HG03575 (cell line): Measurements from ENCODE around the gene CRY2.
"Not testable (repeated sequence)": the region's sequence is repeated elsewhere in the genome, so short reads cannot be mapped to it uniquely, and the experiment has no call there.

Experiments
- ATAC-seq: cut with Tn5 transposase; IDR thresholded peaks from one replicate; pipeline ENCODE4 v1.9.1; 2021; ENCODE audit not compliant: unreplicated experiment, insufficient number of reproducible peaks, low FRiP score; ENCODE audit errors: extremely low read depth

Gene CRY2

GRCh38 chr11:45810431-45811108 is 36.7 kb upstream of the CRY2 start:
- no peak for ATAC-seq

GRCh38 chr11:45811109-45811435 is 36.2 kb upstream of the CRY2 start:
- ATAC-seq = no peak

GRCh38 chr11:45811571-45812290 is 35.5 kb upstream of the CRY2 start:
- ATAC-seq = no peak

GRCh38 chr11:45812581-45813548 is 34.4 kb upstream of the CRY2 start:
- no peak for ATAC-seq

GRCh38 chr11:45815747-45816146 is 31.5 kb upstream of the CRY2 start:
- no peak for ATAC-seq

GRCh38 chr11:45816614-45817013 is 30.7 kb upstream of the CRY2 start:
- ATAC-seq = no peak

- no peak for ATAC-seq
Observed at GRCh38 chr11:45817191-45817590, 30.1 kb upstream of the CRY2 start.

GRCh38 chr11:45818961-45819605 is 28.2 kb upstream of the CRY2 start:
- no peak for ATAC-seq

GRCh38 chr11:45820211-45820857 is 26.9 kb upstream of the CRY2 start:
- no peak for ATAC-seq

GRCh38 chr11:45826492-45826891 is 20.8 kb upstream of the CRY2 start:
- ATAC-seq = not testable (repeated sequence)

- no peak for ATAC-seq
Observed at GRCh38 chr11:45827123-45827522, 20.2 kb upstream of the CRY2 start.

GRCh38 chr11:45828996-45829395 is 18.3 kb upstream of the CRY2 start:
- no peak for ATAC-seq

GRCh38 chr11:45830596-45830995 is 16.7 kb upstream of the CRY2 start:
- ATAC-seq = no peak

- no peak for ATAC-seq
Observed at GRCh38 chr11:45832811-45833441, 14.3 kb upstream of the CRY2 start.

- ATAC-seq = no peak
Observed at GRCh38 chr11:45833761-45834160, 13.5 kb upstream of the CRY2 start.

- no peak for ATAC-seq
Observed at GRCh38 chr11:45834298-45834756, 12.9 kb upstream of the CRY2 start.

- ATAC-seq = no peak
Observed at GRCh38 chr11:45839204-45839603, 8.1 kb upstream of the CRY2 start.

- not testable (repeated sequence) for ATAC-seq
Observed at GRCh38 chr11:45840251-45840650, 7.0 kb upstream of the CRY2 start.
